GM18870 (cell line): Measurements from ENCODE around the gene HTR1D.

Source experiments
- ATAC-seq: cut with Tn5 transposase; IDR thresholded peaks from one replicate; pipeline ENCODE4 v1.9.1; 2021; ENCODE audit warnings: moderate library complexity; ENCODE audit not compliant: unreplicated experiment

The HTR1D gene

DNA sequence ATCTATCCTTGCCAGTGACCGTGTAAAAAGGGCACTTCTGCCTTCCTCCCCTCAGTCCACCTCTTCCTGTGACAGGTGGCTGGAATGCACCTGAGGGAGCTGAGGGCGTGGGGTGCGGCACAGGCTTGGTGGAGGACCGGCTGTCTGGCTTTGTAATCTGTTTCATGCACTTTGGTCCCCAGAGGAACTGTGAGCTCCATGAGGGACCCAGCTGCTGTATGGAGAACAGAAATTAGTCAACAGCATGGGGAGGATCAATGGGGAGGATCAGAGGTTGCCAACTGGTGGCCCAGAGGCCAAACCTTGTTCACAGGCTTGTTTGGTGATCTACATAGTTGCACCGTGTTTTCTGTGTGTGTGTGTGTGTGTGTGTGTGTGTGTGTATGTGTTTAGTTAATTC, 29.7 kb downstream of the HTR1D start:
- no peak for ATAC-seq

DNA sequence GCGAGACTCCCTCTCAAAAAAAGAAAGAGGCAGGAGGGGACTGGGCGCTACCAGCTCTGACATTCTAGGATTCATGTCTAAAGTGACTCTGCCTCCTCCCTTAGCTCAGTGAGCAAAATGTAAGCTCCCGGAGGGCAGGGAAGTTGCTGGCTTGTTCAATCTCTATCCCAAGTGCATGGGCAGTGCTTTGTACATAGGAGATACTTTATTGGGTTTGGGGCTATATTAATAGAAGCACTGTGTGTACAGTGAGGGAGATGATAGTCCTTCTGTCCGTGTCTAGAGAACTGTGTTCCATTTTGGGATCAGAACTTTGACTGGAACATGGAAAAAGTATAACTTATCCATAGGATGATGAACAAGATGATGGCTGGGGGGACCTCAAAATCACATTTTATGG, 31.9 kb downstream of the HTR1D start:
- no peak for ATAC-seq

DNA sequence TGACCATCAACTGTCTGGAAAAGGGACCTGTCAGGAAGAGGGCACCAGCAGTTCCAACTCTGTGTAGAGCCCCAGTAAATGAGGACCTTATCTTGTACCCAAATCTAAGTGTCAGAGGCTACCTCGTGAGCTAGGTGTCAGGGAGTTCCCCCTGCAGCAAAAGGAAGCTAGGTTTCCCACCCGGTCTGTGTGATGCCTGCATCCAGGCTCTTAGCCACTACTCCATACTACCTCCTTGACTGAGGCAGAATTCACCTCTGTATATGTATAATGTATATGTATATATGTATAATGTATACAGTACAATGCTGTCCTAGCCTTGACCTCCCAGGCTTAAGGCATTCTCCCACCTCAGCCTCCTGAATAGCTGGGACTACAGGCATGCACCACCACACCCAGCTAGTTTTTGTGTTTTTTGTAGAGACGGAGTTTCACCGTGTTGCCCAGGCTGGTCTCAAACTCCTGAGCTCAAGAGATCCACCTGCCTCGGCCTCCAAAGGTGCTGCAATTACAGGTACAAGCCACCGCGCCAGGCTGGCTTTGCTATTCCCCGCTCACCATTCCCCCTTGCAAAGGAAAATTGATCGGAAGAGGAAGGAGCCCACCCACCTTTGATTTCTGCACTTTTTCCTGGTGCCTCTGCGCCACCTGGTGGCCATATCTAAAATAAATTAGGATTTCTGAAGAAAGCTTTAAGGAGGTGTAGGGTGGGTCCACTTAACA, 32.9 kb downstream of the HTR1D start:
- ATAC-seq = no peak

DNA sequence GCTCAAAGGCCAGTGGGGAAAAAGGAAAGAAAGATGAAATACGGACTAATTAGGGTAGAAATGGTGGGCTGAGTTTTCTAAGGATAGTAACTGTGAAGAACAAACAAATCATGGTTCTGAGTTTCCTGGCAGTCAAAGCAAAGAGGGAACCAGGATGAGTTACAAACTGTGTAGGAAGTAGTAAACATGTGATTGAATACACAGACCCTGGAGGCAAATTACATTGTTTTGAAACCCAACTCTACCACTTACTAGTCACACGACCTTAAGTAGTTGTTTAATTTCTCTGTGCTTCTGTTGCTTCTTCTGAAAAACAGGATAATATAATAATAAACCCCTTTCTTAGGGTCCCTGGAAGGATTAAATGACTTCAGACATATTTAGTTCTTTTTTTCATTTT, 37.4 kb downstream of the HTR1D start:
- no peak for ATAC-seq

DNA sequence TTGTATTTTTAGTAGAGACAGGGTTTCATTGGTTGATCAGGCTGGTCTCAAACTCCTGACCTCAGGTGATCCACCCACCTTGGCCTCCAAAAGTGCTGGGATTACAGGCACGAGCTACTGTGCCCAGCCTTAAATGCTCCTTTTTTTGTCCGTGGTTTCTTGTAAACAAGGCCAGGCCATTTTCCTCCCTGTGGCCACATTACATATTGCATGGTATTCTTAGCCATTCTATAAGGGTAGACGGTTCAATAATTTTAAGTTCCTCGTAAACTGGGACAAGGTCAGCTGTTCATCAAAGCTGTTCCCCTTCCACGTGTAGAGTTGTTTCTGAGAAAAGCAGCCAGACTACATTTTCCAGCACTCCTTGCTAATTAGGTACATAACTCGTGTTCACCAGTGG, 38.4 kb downstream of the HTR1D start:
- ATAC-seq = no peak

DNA sequence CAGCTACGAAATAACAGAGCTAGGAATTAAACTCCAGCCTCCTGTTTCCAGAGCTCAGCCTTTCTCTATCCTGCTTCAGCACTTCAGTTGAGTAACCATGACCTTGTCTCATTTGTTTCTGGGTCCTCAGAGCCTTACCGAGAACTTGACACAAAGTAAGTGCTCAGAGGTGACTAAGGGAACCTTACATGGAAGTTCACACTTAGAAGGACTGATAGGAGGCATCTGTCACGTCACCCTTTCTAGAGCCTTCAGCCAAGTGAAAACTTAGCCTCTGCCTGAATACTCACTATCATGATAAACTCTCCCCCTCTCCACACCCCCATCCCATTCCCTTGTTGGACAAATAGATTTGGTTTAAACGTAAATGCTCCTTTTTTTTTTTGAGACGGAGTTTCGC, 38.9 kb downstream of the HTR1D start:
- no peak for ATAC-seq

DNA sequence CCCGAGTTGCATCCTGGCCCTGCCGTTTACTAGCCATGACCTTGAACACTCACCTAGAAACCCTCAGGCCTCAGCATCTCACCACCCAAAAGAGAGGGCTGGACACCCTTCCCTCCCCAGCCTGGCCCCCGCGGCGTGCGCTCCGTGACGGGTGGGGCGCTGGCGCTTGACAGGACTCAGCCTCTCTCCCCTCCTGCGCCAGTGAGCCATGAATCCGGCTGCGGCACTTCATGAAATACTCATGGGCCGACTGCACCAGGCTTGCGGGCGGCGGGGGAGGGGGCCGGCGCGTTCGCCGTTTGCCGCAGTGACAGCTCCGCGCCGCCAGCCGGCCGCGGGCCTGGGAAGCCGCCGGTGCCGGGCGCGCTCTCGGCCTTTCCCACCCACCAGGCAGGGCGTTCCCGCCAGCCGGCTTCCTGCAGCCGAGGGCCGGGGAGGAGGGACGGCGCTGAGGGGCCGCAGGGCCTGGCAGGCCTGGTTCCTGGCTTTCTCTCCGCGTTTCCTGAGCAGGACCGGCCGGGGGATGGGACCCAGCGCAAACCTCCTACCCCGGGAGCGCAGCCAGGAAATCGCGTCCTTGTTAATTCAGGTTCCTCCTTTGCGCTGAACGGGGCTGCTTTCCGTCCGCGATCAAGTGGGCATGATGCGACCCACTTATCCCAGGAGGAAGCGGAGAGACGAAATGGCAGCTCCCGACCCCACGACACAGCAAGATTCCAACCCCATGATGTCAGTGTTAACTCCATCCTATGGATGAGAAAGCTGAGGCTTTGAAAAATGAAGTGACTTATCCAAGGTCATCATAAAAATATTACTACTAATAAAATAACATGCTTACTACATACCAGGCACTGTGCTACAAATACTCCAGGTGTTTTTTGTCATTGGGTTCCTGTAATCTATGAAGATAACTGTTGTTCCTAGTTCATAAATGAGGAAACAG, 39.6 kb downstream of the HTR1D start:
- ATAC-seq = no peak

DNA sequence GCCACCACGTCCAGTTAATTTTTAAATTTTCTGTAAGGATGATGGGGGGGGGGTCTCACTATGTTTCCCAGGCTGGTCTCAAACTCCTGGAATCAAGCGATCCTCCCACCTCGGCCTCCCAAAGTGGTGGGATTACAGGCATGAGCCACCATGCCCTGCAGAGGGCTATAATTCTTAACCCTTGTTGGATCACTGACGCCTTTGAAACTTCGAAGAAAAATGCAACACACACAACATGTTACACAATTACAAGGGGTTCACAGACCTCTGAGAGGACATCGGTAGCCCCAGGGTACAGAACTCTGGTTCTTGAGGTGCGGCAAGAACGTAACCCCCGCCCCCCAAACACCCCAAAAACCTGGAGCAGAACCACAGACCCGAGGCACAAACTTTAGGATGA, 40.3 kb downstream of the HTR1D start:
- ATAC-seq = no peak

DNA sequence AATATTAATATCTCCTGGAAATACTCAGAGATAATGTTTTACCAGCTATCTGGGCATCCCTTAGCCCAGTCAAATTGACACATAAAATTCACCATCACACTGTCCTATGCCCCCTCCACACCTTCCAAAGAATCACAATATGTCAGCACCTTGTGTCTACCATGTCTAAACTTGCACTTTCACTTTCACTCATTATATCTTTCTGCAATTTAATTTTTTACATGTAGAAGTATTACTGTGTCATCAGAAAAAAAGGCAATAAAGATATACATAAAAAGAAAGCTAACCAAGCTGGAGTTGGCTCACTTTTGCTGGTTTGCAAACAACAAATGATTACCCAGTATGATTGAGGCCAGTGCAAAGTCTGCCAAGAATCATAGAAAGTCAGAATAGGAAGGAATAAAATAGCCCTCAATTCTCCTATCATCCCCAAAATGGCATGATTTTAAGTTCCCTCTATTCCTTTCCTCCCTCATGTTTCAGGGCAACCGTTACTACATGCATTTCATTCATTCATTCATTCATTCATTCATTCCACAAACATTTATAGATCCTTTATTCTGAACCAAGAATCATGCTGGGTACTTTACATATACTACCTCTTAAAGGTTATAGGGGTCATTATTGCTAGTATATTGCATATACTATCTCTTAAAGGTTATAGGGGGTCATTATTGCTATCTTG, 42.7 kb downstream of the HTR1D start:
- ATAC-seq = no peak

DNA sequence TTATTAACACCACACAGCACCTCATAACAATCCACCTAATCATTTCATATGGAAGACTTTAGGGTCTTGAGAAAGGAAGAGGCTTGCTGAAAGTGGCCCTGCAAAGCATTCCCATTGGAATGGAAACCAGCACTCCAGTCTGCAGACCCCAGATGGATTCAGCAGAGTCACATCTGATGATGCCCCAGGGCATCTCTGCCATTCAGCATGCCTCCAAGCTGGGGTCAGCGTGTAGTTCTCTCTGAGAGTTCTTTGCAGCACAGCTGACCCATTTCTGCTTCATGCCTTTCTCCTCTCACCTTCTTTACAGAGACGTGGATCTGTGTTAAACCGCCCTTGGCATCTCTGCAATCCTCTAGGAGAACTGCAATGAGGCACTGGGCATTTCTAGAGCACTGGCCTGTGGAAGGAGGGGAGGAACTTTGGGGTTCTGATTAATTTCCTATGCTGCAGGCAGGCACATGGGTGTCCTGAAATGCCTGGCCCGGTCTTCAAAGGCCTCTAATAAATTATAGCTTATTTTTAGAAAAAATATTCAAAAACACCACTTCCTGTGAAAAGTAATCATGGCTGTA, 46.0 kb downstream of the HTR1D start:
- ATAC-seq = no peak

DNA sequence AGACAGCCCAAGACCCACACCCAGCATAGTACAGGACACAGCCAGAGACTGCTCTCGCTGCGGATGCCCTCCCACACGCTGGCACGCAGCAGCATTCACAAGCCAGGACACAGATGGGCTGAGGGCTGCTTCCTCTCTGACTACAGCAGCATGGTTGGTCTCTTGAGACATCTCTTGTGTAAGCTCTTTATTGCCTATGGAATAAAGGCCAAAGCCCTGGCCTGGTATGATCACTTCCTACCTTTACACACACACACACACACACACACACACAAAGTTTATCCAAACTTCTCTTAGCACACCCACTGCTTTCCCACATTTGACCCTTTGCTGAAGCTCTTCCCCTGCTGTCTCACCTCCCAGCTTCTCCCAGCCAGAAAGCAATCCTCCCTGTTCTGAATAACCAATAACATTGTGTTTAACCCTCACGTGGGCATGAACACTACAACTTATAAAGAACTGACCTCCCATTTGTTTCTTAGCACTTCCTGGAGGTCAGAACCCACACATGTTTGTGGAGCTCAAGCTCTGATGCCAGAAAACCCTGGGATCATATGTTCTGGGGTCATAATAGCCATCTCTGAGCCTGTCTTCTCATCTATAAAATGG, 47.5 kb downstream of the HTR1D start:
- no peak for ATAC-seq

DNA sequence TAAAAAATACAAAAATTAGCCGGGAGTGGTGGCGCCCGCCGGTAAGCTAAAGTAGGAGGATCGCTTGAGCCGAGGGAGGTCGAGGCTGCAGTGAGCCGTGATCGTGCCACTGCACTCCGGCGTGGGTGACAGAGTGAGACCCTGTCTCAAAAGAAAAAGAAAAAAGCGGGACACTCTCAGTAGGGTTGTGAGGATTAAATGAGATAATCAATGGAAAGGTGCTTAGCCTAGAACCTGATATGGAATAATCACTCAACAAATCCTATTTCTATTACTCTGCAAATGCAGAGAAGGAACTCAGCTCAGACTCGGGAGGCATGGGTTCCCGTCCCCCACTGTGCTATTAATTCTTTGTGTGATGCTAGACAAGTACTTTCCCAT, 48.1 kb downstream of the HTR1D start:
- no peak for ATAC-seq

DNA sequence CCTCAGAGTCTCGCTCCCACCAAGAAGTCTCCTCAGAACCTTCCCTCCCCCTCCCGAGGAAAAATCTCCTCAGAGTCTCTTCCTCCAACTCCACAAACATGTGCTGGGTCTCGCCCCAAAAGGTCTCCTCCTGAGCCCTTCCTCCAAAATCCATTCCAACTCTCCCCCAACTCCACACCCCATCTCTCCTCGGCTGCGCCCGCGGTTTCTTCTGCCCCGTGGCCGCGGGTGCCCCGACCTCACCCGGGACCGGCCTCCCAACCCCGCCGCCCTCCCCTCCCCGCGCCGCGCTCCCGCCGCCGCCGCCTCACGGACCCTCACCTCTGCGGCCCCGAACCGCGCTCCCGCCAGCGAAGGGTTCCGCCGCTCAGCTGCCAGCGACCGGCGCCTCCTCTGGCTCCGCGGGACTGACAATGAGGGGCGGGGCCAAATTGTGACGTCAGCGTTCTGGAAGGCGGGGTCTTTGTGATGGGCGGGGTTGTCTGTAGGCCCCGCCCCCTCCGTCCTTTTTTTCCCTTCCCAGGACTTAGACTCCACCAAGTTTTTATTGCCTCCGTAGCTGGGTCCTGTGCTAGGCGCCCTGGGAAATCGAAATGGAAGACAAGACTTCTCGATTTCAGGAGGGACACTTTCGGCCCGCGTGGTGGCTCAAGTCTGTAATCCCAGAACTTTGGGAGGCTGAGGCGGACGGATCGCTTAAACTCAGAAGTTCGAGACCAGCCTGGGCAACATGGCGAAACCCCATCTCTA, 48.7 kb downstream of the HTR1D start, which contains the start of gene LUZP1:
TSS of gene LUZP1 (minus strand) at position 412 of the 750 bp plus-strand sequence.
- ATAC-seq = no peak

DNA sequence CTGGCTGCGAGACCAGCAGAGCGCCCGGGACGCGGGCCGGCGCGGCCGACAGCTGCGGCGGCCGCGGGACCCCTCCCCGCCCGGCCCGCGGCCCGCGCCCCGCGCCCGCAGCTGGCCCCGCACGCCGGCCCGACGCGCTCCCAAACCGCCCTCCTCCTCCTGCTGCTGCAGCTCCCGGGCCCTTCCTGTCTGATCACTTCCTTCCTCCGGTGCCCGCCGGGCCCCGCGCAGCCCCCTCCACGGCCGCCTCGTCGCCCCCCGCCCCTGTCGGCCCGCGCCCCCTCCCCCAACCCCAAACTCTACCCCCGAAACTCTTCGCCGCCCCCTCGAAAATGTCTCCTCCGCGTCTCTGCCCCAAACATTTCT, 49.2 kb downstream of the HTR1D start:
- no peak for ATAC-seq

DNA sequence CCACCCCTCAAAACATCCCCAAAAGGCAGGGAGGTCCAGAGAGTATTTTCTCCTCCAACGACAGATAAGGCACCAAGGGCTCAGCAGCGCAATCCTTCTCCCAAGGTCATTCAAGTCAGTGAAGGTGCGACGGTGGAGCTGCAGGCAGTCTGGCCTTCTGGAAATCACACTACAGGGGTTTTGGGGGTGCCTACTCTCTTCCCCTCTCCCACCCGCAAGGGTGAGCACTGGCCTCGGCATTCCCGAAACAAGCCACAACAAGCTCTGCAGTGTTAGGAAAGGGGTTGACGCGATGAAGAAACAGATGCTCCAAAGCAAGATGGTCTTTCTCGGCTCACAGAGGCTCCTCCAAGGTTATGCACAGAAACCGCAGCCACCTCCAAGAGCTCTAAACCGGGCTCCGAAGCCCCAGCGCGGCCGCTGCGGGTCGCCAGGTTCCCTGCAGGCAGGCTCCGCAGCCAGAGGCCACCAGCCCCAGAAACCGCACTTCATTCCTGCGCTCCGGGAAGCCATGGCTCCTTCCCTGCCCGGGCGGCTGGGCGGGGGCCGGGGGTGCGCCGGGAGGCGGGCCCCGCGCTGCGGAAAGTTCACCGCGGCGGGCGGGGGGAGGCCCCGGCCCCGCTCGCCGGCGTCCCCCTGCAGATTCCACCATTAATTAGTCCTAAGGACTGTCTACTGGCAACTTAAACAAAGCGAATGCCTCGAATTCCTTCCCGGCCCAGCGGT, 49.8 kb downstream of the HTR1D start:
- no peak for ATAC-seq

DNA sequence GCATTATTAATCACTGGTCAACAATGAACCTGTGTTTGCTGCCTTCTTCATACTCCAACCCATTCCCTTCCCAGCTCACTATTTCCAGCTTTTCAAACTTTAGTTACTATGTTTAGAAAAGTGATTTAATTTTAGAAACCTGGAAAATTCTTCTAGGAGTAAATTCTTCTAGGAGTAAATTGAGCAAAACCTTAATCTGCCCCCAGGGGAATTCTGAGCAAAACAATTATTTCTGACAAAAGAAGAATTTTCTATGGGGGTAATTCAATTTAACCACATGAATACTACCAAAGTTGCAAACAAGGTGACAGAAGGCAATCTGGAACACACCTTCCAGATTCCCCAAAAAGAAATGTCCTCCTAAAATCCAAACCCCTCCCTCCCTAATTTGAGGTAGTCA, 50.4 kb downstream of the HTR1D start:
- ATAC-seq = no peak

DNA sequence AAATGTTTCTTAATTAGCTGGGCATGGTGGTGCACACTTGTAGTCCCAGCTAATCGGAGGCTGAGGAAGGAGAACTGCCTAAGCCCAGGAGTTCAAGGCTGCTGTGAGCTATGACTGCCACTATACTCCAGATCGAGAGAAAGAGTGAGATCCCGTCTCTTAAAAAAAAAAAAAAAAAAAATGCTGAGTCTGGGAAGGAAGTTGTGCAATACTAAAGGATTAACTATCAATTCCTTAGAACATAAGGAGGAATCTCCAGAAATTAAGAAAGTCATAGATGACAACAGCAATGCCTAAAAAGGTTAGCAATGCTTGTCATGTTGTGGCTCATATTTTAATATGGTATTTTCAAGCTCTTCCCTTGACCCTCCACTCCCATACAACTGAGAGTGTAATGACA, 53.9 kb downstream of the HTR1D start:
- ATAC-seq = no peak

DNA sequence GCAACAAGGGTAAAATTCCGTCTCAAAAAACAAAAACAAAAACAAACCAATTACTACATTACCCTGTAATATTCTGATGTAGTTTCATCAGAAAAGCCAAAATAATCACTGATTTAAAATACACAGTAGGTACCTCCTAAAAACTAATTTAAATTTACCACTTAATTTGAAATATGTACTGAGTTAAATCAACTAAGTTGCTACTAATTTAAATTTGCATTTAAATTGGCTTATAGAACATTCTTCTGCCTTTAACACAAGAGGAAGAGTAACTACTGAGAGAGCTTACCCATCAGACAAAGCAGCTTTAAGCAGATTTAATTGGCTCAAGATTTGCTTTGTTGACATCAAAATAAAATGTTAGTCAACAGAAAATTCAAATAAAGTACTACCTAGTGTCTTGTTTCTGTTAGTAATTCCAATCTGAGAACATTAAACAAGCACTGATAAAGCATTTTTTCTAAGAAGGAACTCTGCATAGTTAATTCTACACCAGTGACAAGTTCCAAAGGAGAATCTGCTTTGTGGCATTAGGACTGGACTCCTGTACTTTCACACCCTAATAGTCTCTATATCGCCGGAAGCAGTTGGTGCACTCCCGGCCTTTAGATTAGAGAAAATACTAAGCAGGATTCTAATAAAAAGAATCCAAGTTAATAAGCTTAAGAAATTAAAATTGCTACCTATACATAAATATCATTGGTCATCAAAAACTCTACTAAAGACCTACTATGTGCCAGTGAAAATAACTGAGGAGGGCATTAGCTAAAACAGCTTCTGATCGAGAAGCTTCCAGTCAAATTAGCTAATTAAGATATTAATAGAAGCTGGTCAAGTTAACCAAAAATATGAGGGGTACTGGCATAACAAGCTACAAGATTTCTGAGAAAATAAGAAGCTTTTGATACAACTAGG, 57.1 kb downstream of the HTR1D start:
- no peak for ATAC-seq

DNA sequence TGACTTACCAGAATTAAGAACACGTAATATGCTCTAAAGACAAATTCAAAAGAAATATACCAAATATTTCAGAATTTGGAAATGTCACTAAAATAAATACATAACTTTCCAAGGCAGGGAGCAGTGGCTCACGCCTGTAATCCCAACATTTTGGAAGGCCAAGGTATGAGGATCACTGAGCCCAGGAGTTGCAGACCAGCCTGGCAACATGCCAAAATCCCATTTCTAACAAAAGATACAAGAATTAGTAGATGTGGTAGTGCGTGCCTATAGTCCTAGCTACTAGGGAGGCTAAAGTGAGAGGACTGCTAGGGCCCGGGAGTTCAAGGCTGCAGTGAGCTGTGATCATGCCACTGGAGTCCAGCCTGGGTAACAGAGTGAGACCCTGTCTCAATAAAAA, 60.4 kb downstream of the HTR1D start:
- no peak for ATAC-seq
